Hepatocyte (in vitro differentiated cells): ENCODE measurements around the gene HCRTR2.

ENCODE experiments used
- CTCF ChIP-seq: fragments of 200-600 bp; sonication (generic); IDR thresholded peaks from 2 replicates; pipeline ENCODE4 v1.5.1; 2016; ENCODE audit warnings: antibody characterized with exemption, mild to moderate bottlenecking; ENCODE audit not compliant: poor library complexity
- EZH2 ChIP-seq: fragments of 200-600 bp; sonication (generic); IDR thresholded peaks from 2 replicates; pipeline ENCODE4 v1.6.1; 2016; ENCODE audit warnings: antibody characterized with exemption, mild to moderate bottlenecking, borderline replicate concordance
- EZH2phosphoT487 ChIP-seq: fragments of 200-600 bp; sonication (generic); IDR thresholded peaks from one replicate; pipeline ENCODE4 v1.6.1; 2018; ENCODE audit warnings: antibody characterized with exemption, mild to moderate bottlenecking, low read depth, moderate library complexity; ENCODE audit not compliant: unreplicated experiment, severe bottlenecking

- TF ChIP-seq CTCF (no peak), EZH2phosphoT487 (no peak), EZH2 (no peak)
Observed at GRCh38 chr6:55290736-55291135, 116.4 kb downstream of the HCRTR2 start.
